Adrenal gland (tissue), 5 donors: ENCODE results near the gene FAM53B.

ENCODE experiments used
- CTCF ChIP-seq, 6 experiments: fragments of 450-650 bp in 4 of 6; fragments of 200-600 bp in 2 of 6; sonication (generic) in 1 of 6; IDR thresholded peaks; 1 replicate in 5 of 6; 2 replicates in 1 of 6; pipeline versions ENCODE4 v1.5.1 to v1.8.0; 2016 to 2021; ENCODE audit warnings: antibody characterized with exemption in 6 of 6, mild to moderate bottlenecking in 2 of 6, moderate library complexity in 1 of 6
- POLR2A ChIP-seq, 2 donors: fragments of 450-650 bp; IDR thresholded peaks; one replicate each; pipeline ENCODE4 v1.6.1; 2017; ENCODE audit warnings: antibody characterized with exemption in 2 of 2, mild to moderate bottlenecking in 2 of 2, moderate library complexity in 1 of 2
- donor health status: DM: no; HTN: no; CAD: no.

GRCh38 chr10:124612611-124613498, 131.3 kb downstream of the FAM53B start:
- TF ChIP-seq CTCF (IDR thresholded peaks at IDR 0.05), result no peak
- TF ChIP-seq POLR2A (IDR thresholded peaks at IDR 0.05), result no peak
